ENCODE results near the gene FNDC5. TPM values are rescaled to one million over a fixed set of nuclear protein-coding genes. Genes with fewer than 3 reads are reported as not detected.

Gene FNDC5
- total and polyA plus RNA-seq, 4 donors, result 0.43 to 10.5 (median 2.0) TPM

DNA sequence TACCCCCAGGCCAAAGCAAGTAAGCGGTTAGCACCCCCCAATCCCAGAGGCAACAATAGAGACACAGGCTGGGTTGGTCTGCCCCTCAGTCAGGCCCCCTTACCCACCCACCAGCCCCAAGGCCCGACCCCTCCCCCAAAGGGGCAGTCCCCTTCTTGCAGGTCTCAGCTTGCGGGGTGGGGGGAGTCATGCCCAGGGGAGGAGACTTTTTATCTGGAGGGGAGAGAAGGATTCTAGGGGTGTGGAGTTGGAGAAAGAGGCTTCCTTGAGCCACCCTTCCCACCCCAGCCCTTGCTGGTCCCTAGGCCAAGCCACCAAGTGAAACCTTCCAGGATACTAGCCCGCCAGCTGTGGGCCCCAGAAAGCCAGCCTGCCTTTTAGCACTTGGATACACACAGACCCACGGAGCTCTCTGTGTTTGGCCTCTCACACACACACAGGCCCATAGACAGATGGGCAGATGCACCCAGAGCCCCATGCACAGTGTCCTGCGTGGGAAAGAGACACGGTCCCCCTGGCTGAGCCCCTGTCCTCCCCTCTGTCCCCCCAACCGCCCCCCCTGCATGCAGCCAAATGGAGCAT is 23.4 kb upstream of the FNDC5 start:
- Histone ChIP-seq H3K27ac (ENCODE audit: low read depth in 1 of 2, low read length in 2 of 2) (no peak overlapping the region), H3K9ac (ENCODE audit: low read depth in 1 of 2, low read length in 2 of 2) (no peak overlapping the region), H3K27me3 (ENCODE audit: control insufficient read depth in 4 of 4, insufficient read depth in 4 of 4, low read length in 3 of 4) (no peaks in the 10 kb centered on the region), H3K9me3 (ENCODE audit: control insufficient read depth in 4 of 4, low read length in 3 of 4) (no peaks in the 10 kb centered on the region), H3K36me3 (ENCODE audit: control insufficient read depth in 4 of 4, insufficient read depth in 3 of 4, low read depth in 1 of 4, low read length in 3 of 4) (no peaks in the 10 kb centered on the region), H3K4me3 (ENCODE audit: low read depth in 1 of 3, low read length in 3 of 3) (no peak overlapping the region), H3K4me1 (ENCODE audit: control insufficient read depth in 4 of 4, insufficient read depth in 4 of 4, low read length in 3 of 4) (peaks cover 0 to 11% (median 5%) of the 10 kb centered on the region in 4 donors)
- TF ChIP-seq, protein P1, sequence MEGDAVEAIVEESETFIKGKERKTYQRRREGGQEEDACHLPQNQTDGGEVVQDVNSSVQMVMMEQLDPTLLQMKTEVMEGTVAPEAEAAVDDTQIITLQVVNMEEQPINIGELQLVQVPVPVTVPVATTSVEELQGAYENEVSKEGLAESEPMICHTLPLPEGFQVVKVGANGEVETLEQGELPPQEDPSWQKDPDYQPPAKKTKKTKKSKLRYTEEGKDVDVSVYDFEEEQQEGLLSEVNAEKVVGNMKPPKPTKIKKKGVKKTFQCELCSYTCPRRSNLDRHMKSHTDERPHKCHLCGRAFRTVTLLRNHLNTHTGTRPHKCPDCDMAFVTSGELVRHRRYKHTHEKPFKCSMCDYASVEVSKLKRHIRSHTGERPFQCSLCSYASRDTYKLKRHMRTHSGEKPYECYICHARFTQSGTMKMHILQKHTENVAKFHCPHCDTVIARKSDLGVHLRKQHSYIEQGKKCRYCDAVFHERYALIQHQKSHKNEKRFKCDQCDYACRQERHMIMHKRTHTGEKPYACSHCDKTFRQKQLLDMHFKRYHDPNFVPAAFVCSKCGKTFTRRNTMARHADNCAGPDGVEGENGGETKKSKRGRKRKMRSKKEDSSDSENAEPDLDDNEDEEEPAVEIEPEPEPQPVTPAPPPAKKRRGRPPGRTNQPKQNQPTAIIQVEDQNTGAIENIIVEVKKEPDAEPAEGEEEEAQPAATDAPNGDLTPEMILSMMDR (IDR thresholded peaks at IDR 0.05; ENCODE audit: low read depth, low read length, missing input control), result no peak
- TF ChIP-seq, protein P2, sequence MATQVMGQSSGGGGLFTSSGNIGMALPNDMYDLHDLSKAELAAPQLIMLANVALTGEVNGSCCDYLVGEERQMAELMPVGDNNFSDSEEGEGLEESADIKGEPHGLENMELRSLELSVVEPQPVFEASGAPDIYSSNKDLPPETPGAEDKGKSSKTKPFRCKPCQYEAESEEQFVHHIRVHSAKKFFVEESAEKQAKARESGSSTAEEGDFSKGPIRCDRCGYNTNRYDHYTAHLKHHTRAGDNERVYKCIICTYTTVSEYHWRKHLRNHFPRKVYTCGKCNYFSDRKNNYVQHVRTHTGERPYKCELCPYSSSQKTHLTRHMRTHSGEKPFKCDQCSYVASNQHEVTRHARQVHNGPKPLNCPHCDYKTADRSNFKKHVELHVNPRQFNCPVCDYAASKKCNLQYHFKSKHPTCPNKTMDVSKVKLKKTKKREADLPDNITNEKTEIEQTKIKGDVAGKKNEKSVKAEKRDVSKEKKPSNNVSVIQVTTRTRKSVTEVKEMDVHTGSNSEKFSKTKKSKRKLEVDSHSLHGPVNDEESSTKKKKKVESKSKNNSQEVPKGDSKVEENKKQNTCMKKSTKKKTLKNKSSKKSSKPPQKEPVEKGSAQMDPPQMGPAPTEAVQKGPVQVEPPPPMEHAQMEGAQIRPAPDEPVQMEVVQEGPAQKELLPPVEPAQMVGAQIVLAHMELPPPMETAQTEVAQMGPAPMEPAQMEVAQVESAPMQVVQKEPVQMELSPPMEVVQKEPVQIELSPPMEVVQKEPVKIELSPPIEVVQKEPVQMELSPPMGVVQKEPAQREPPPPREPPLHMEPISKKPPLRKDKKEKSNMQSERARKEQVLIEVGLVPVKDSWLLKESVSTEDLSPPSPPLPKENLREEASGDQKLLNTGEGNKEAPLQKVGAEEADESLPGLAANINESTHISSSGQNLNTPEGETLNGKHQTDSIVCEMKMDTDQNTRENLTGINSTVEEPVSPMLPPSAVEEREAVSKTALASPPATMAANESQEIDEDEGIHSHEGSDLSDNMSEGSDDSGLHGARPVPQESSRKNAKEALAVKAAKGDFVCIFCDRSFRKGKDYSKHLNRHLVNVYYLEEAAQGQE (IDR thresholded peaks at IDR 0.05), result no peak
- TF ChIP-seq TAF1 (conservative IDR thresholded peaks at IDR 0.05), result no peak
- TF ChIP-seq, protein P3, sequence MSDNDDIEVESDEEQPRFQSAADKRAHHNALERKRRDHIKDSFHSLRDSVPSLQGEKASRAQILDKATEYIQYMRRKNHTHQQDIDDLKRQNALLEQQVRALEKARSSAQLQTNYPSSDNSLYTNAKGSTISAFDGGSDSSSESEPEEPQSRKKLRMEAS (IDR thresholded peaks at IDR 0.05), result no peak
- 80% methylated on average over 8 of the region's 8 CpGs for WGBS
- no peak for DNase-seq (ENCODE audit: low spot score)

DNA sequence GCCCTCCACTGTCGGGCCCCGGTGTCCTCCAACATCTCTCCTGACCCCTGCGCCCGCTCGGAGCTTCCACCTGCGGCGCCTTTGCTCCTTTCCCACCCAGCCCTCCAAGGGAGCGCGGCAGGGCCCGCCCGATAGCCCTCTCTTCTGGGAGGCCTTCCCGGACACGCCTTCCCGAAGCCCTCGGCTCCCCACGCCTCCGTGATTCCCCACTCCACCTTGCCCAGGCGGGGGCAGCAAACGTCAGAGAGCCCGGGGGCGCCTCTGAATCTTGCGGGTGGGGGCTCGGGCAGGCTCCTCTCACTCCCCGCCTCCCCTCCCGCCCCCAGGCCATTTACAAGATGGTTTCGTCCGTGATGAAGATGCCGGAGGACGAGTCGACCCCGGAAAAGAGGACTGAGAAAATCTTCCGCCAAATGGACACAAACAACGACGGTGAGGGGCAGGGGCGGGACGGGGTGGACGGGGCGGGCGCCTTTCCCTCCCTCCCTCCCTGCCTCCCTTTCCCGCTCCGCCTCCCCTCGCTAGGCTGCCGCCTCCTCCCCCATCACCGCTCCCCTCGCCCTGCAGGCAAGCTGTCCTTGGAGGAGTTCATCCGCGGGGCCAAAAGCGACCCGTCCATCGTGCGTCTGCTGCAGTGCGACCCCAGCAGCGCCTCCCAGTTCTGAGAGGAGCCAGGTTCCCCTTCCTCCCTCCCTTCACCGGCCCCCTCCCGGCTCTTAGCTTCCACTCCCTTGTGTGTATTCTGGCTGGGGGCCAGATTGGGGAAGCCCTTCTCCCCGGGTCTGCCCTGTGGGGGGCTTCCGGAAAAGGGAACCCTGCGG is 22.7 kb upstream of the FNDC5 start:
- DNase-seq (ENCODE audit: low spot score), result no peak
- TF ChIP-seq GABPA (IDR thresholded peaks at IDR 0.05 in 1 of 2, conservative IDR thresholded peaks at IDR 0.05 in 1 of 2), result no peak
- TF ChIP-seq EGR1 (IDR thresholded peaks at IDR 0.05; ENCODE audit: low read depth in 2 of 2), result no peak
- TF ChIP-seq FOXA2 (IDR thresholded peaks at IDR 0.05), result no peak
- TF ChIP-seq JUND (IDR thresholded peaks at IDR 0.05), result no peak
- TF ChIP-seq, protein P3 (IDR thresholded peaks at IDR 0.05), result no peak
- Histone ChIP-seq H3K36me3 (ENCODE audit: control insufficient read depth in 4 of 4, insufficient read depth in 3 of 4, low read depth in 1 of 4, low read length in 3 of 4) (no peaks in the 10 kb centered on the region), H3K9me3 (ENCODE audit: control insufficient read depth in 4 of 4, low read length in 3 of 4) (no peaks in the 10 kb centered on the region), H3K27me3 (ENCODE audit: control insufficient read depth in 4 of 4, insufficient read depth in 4 of 4, low read length in 3 of 4) (no peaks in the 10 kb centered on the region), H3K4me3 (ENCODE audit: low read depth in 1 of 3, low read length in 3 of 3) (peak overlapping the region in 1 of 3 donors; percentile 35), H3K9ac (ENCODE audit: low read depth in 1 of 2, low read length in 2 of 2) (no peak overlapping the region), H3K27ac (ENCODE audit: low read depth in 1 of 2, low read length in 2 of 2) (no peak overlapping the region), H3K4me1 (ENCODE audit: control insufficient read depth in 4 of 4, insufficient read depth in 4 of 4, low read length in 3 of 4) (peaks cover 0 to 11% (median 5%) of the 10 kb centered on the region in 4 donors)
- WGBS, result 13% methylated on average over 58 of the region's 58 CpGs
